GM19455 (cell line): ENCODE data around the gene KRTAP10-7.
"Not testable (repeated sequence)": the region's sequence is repeated elsewhere in the genome, so short reads cannot be mapped to it uniquely, and the experiment has no call there.

ENCODE experiments used
- ATAC-seq: cut with Tn5 transposase; IDR thresholded peaks from one replicate; pipeline ENCODE4 v1.9.1; 2021; ENCODE audit not compliant: unreplicated experiment

The KRTAP10-7 gene

GRCh38 chr21:44589586-44590305, 10.7 kb upstream of the KRTAP10-7 start:
- no peak for ATAC-seq

- no peak for ATAC-seq
These were observed 10.1 kb upstream of the KRTAP10-7 start for GRCh38 chr21:44590311-44590721.

GRCh38 chr21:44590897-44591800, 9.2 kb upstream of the KRTAP10-7 start:
- ATAC-seq = not testable (repeated sequence)

GRCh38 chr21:44591801-44592130, 8.6 kb upstream of the KRTAP10-7 start:
- not testable (repeated sequence) for ATAC-seq

GRCh38 chr21:44592446-44593311, 7.7 kb upstream of the KRTAP10-7 start, which contains the start of gene KRTAP10-6:
Gene KRTAP10-6, minus strand, starts transcription at chr21:44592505. Its CDS starts 21 bp downstream, at chr21:44592484.
- ATAC-seq = no peak

GRCh38 chr21:44593598-44594405, 6.6 kb upstream of the KRTAP10-7 start:
- ATAC-seq = no peak

GRCh38 chr21:44594406-44594916, 5.9 kb upstream of the KRTAP10-7 start:
- no peak for ATAC-seq

- ATAC-seq = no peak
These were observed 4.9 kb upstream of the KRTAP10-7 start for GRCh38 chr21:44595524-44595923.

- ATAC-seq = no peak
These were observed 4.2 kb upstream of the KRTAP10-7 start for GRCh38 chr21:44596068-44596725.

GRCh38 chr21:44598061-44598460, 2.3 kb upstream of the KRTAP10-7 start:
- ATAC-seq = no peak

GRCh38 chr21:44599264-44600029, 950 bp upstream of the KRTAP10-7 start:
- ATAC-seq = no peak

GRCh38 chr21:44601091-44601490, 694 bp downstream of the KRTAP10-7 start:
- ATAC-seq = not testable (repeated sequence)

- ATAC-seq = no peak
These were observed 1.4 kb downstream of the KRTAP10-7 start for GRCh38 chr21:44601596-44602462.

- ATAC-seq = no peak
These were observed 2.1 kb downstream of the KRTAP10-7 start for GRCh38 chr21:44602463-44602850.

- no peak for ATAC-seq
These were observed 2.9 kb downstream of the KRTAP10-7 start for GRCh38 chr21:44603109-44603875.

- ATAC-seq = no peak
These were observed 3.5 kb downstream of the KRTAP10-7 start for GRCh38 chr21:44603911-44604310.

- no peak for ATAC-seq
These were observed 6.1 kb downstream of the KRTAP10-7 start for GRCh38 chr21:44606495-44606894.
